Uterus (tissue), 2 donors: ENCODE results near the gene GATA3.

Experiments used
- CTCF ChIP-seq, 4 experiments: fragments of 200-600 bp in 2 of 4; fragments of 450-650 bp in 2 of 4; sonication (generic) in 2 of 4; IDR thresholded peaks; one replicate each; pipeline ENCODE4 v1.5.1; 2016 to 2019; ENCODE audit warnings: antibody characterized with exemption in 4 of 4, mild to moderate bottlenecking in 2 of 4, moderate library complexity in 1 of 4
- POLR2A ChIP-seq, 2 donors: fragments of 450-650 bp; IDR thresholded peaks; one replicate each; pipeline ENCODE4 v1.6.1; 2016; ENCODE audit warnings: antibody characterized with exemption in 2 of 2, mild to moderate bottlenecking in 1 of 2, moderate library complexity in 1 of 2

GRCh38 chr10:8047452-8048280, 6.8 kb upstream of the GATA3 start:
- no peak for TF ChIP-seq CTCF (IDR thresholded peaks at IDR 0.05)
- no peak for TF ChIP-seq POLR2A (IDR thresholded peaks at IDR 0.05)
